ENCODE results near the gene CWF19L2. TPM values are rescaled to one million over a fixed set of nuclear protein-coding genes. Genes with fewer than 3 reads are reported as not detected.

CWF19L2 gene
- total RNA-seq, 2 experiments from 2014 or later: 13.4 to 21.4 TPM

GRCh38 chr11:107446822-107447431 lies 10.7 kb downstream of the CWF19L2 start:
- DNase-seq (ENCODE audit: low spot score): no peak
- no peak overlapping the region for H3K4me2 ChIP-seq (ENCODE audit: low read length)
- ChIA-PET CTCF (ENCODE audit: unreplicated experiment) (interaction anchor here (0.6 kb wide), 1 partner anchor 143 kb away, joined by 3 read pairs; no protein-coding TSS in a partner anchor), POLR2A (interaction anchor here (0.5 to 2.2 kb wide), 6 partner anchors 8 to 390 kb away, joined by 3 to 10 read pairs (median 4); no protein-coding TSS in a partner anchor)
- H4K20me1 ChIP-seq (ENCODE audit: insufficient read depth, low read length): no peaks in the 10 kb centered on the region
- no peak overlapping the region for H2AFZ ChIP-seq (ENCODE audit: low read length)
- intact Hi-C loops (cut with micrococcal nuclease; ENCODE audit: unreplicated experiment): no loop called here
- H3K4me1 ChIP-seq (ENCODE audit: insufficient read depth, low read length, poor library complexity, severe bottlenecking): no peaks in the 10 kb centered on the region
- H3K9me3 ChIP-seq (ENCODE audit: low read length): no peaks in the 10 kb centered on the region
- no peak overlapping the region for H3K4me3 ChIP-seq (ENCODE audit: low read depth, low read length, poor library complexity, severe bottlenecking)
- no TSS peak for BruUV-seq (replicated peaks)
- peaks cover 47% of the 10 kb centered on the region; the same call in 1 of the 2 replicates for H3K79me2 ChIP-seq (ENCODE audit: insufficient read depth, low read depth, low read length)
- H3K36me3 ChIP-seq (ENCODE audit: insufficient read depth, low read length): peaks cover 82% of the 10 kb centered on the region
- no peaks in the 10 kb centered on the region for H3K9me2 ChIP-seq (ENCODE audit: insufficient read depth, low read length)
- TF ChIP-seq EZH2phosphoT487 (IDR thresholded peaks at IDR 0.05; ENCODE audit: borderline replicate concordance, low read depth, low read length) (no peak), CTCF (conservative IDR thresholded peaks at IDR 0.05; ENCODE audit: low read length) (no peak)
- no peak overlapping the region for H3K27ac ChIP-seq (ENCODE audit: low read depth, low read length, poor library complexity, severe bottlenecking)

- H3K9me2 ChIP-seq (ENCODE audit: insufficient read depth, low read length): no peaks in the 10 kb centered on the region
- H3K27ac ChIP-seq (ENCODE audit: low read depth, low read length, poor library complexity, severe bottlenecking): no peak overlapping the region
- no peaks in the 10 kb centered on the region for H3K4me1 ChIP-seq (ENCODE audit: insufficient read depth, low read length, poor library complexity, severe bottlenecking)
- ChIA-PET POLR2A (no interaction called here), CTCF (ENCODE audit: unreplicated experiment) (no interaction called here)
- H2AFZ ChIP-seq (ENCODE audit: low read length): no peak overlapping the region
- H3K9me3 ChIP-seq (ENCODE audit: low read length): no peaks in the 10 kb centered on the region
- no TSS peak for BruUV-seq (replicated peaks)
- peaks cover 91% of the 10 kb centered on the region for H3K36me3 ChIP-seq (ENCODE audit: insufficient read depth, low read length)
- intact Hi-C loops (cut with micrococcal nuclease; ENCODE audit: unreplicated experiment): no loop called here
- TF ChIP-seq CTCF (conservative IDR thresholded peaks at IDR 0.05; ENCODE audit: low read length) (no peak), EZH2phosphoT487 (IDR thresholded peaks at IDR 0.05; ENCODE audit: borderline replicate concordance, low read depth, low read length) (no peak)
- no peak overlapping the region for H3K4me2 ChIP-seq (ENCODE audit: low read length)
- H3K79me2 ChIP-seq (ENCODE audit: insufficient read depth, low read depth, low read length): peaks cover 14% of the 10 kb centered on the region; the same call in 1 of the 2 replicates
- no peak overlapping the region for H3K4me3 ChIP-seq (ENCODE audit: low read depth, low read length, poor library complexity, severe bottlenecking)
- no peak for DNase-seq (ENCODE audit: low spot score)
- H4K20me1 ChIP-seq (ENCODE audit: insufficient read depth, low read length): no peaks in the 10 kb centered on the region
Measured at GRCh38 chr11:107442715-107443215, 14.9 kb downstream of the CWF19L2 start.

- ChIA-PET CTCF (ENCODE audit: unreplicated experiment) (no interaction called here), POLR2A (no interaction called here)
- no peak for TF ChIP-seq CTCF (conservative IDR thresholded peaks at IDR 0.05; ENCODE audit: low read length)
- TF ChIP-seq EZH2phosphoT487 (IDR thresholded peaks at IDR 0.05; ENCODE audit: borderline replicate concordance, low read depth, low read length): no peak
- no peaks in the 10 kb centered on the region for H4K20me1 ChIP-seq (ENCODE audit: insufficient read depth, low read length)
- peaks cover 79% of the 10 kb centered on the region for H3K36me3 ChIP-seq (ENCODE audit: insufficient read depth, low read length)
- DNase-seq (ENCODE audit: low spot score): no peak
- H3K79me2 ChIP-seq (ENCODE audit: insufficient read depth, low read depth, low read length): no peaks in the 10 kb centered on the region; the same call in 1 of the 2 replicates
- H3K4me1 ChIP-seq (ENCODE audit: insufficient read depth, low read length, poor library complexity, severe bottlenecking): no peaks in the 10 kb centered on the region
- no peaks in the 10 kb centered on the region for H3K9me3 ChIP-seq (ENCODE audit: low read length)
- intact Hi-C loops (cut with micrococcal nuclease; ENCODE audit: unreplicated experiment): no loop called here
- no TSS peak for BruUV-seq (replicated peaks)
- H3K4me2 ChIP-seq (ENCODE audit: low read length): no peak overlapping the region
- H3K9me2 ChIP-seq (ENCODE audit: insufficient read depth, low read length): no peaks in the 10 kb centered on the region
- H3K4me3 ChIP-seq (ENCODE audit: low read depth, low read length, poor library complexity, severe bottlenecking): no peak overlapping the region
- H2AFZ ChIP-seq (ENCODE audit: low read length): no peak overlapping the region
- no peak overlapping the region for H3K27ac ChIP-seq (ENCODE audit: low read depth, low read length, poor library complexity, severe bottlenecking)
Measured at GRCh38 chr11:107439586-107440167, 17.9 kb downstream of the CWF19L2 start.

All from OCI-LY7 (cell line).